ENCODE measurements around the gene LCE3B.

- TF ChIP-seq, protein P1, sequence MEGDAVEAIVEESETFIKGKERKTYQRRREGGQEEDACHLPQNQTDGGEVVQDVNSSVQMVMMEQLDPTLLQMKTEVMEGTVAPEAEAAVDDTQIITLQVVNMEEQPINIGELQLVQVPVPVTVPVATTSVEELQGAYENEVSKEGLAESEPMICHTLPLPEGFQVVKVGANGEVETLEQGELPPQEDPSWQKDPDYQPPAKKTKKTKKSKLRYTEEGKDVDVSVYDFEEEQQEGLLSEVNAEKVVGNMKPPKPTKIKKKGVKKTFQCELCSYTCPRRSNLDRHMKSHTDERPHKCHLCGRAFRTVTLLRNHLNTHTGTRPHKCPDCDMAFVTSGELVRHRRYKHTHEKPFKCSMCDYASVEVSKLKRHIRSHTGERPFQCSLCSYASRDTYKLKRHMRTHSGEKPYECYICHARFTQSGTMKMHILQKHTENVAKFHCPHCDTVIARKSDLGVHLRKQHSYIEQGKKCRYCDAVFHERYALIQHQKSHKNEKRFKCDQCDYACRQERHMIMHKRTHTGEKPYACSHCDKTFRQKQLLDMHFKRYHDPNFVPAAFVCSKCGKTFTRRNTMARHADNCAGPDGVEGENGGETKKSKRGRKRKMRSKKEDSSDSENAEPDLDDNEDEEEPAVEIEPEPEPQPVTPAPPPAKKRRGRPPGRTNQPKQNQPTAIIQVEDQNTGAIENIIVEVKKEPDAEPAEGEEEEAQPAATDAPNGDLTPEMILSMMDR (IDR thresholded peaks at IDR 0.05): no peak
- TF ChIP-seq POLR2A (IDR thresholded peaks at IDR 0.05): no peak
These were observed at the start of gene LCE3B for GRCh38 chr1:152613511-152613910.
